Measurements from ENCODE around the gene AKR1B1.

- TF ChIP-seq CTCF (conservative IDR thresholded peaks at IDR 0.05; ENCODE audit: low read depth, low read length) (no peak), POLR2A (IDR thresholded peaks at IDR 0.05; ENCODE audit: low read depth, low read length) (no peak), RAD21 (IDR thresholded peaks at IDR 0.05; ENCODE audit: low read length) (no peak)
Measured at GRCh38 chr7:134468475-134468874, 9.6 kb upstream of the AKR1B1 start.

Measured in IMR-90 (cell line).